GM19397 (cell line): ENCODE data around the gene TMTC1.

Source experiments
- ATAC-seq: cut with Tn5 transposase; IDR thresholded peaks from one replicate; pipeline ENCODE4 v1.9.1; 2021; ENCODE audit warnings: mild to moderate bottlenecking, moderate library complexity; ENCODE audit not compliant: unreplicated experiment

Gene TMTC1

DNA sequence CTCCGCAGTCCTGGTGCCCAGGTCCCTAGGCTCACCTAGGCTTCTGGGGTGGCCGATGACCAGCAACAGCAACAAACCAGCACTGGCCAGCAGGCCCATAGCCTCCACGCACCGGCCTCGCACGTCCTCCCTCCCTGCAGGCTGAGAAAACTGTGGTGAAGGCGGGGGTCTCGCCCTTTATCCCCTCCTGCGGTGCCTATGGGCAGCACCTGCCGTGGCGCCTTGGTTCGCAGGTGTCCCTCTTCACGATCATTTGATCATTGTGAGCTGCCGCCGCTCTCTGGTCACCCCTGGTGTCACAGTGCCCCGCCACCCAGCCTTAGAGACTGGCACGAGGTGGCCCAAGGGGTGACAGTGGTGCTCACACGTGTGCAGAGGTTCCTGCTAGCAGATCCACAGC is 286.2 kb downstream of the TMTC1 start, which contains the start of gene OVCH1:
OVCH1 (minus strand) TSS at position 99 of the 400 bp plus-strand sequence; CDS start at position 99, 0 bp downstream.
- ATAC-seq, result no peak

DNA sequence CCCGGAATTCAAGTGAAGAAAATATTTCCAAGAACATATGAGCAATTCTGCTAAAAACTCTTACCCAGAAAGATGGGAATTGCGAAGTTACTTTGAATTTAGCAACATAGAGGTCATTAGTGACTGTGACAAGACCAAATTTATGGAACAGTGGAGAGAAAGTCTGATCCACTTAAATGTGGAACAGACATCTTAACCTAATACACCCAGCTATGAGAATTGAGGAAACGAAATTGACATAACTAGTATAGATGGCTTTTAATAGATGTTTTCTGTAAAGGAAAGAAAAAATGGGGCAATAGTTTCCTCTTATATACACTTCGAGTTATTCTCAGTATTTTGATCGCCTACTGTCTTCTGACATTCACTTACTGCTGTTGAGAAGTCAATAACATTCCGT is 290.9 kb downstream of the TMTC1 start:
- ATAC-seq, result no peak

DNA sequence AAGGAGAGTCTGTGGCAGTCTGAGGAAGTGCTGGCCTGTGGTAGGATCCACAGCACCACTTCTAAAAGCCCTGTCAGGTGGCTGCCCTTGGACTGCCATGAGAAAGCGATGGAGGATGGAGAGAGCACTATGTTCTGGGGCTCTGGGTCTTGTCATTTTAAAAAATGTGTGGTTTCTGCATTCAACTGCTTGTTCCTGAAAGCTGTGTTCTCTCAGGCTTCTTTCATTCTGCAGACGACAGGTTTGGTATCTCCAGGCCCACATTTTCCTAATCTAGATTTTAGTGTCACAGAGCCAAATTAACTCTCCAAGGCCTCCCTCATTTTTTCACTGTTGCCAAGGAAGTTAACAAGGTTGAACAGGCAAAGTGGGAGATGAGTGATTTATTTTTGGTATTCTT is 296.8 kb downstream of the TMTC1 start:
- ATAC-seq, result no peak

DNA sequence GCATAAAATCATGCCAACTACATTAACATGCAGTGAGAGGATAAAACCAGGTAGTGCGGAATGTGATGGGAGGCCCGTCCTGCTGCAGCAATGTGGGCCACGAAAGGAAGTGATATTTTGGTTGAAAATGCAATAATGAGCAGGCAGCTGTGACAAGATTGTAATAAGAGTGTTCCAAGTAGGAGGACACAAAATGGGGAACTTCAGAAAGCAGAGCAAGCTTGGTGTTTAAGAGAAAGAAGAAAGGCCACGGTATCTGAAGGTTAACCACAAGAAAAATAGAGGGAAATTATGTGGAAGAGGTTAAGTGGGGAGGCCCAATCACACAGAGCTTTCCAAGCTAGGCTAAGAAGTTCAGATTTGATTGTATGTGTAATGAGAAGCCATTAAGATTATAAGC is 320.5 kb downstream of the TMTC1 start:
- no peak for ATAC-seq

DNA sequence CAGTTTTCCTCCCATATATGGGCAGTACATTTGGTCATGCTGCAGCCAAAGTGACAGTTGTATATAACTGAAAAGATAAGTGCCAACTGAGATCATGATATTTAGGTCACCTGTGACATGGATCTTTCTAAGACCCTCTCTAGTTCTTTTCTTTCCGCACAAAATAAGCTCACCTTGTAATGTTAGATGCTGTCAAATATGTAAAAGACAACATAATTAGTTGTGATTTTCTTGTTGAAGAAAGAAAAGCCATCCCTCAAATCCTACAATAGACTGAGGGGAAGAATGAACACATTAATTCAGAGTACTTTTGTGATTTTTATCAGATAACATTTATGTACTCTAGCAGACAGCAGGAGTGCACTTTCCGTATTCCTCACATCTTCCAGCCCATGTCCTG is 323.7 kb downstream of the TMTC1 start:
- ATAC-seq, result no peak

DNA sequence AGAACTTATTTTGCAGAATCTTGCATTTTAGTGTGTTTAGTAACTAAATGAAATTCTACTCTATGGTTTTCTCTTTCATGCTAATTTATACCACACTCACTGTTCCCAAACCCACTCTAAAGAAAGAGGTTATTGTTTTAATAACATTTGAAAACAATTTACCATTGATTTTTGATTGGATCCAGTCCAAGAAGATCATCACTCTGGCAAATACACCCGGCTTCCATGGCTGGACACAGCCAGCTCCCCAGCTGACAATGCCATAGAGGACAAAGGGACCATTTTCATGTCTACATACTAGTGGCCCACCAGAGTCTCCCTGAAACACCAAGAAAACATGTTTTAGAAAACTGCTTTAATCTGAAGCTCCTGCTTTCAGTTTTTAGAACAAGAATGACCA is 328.7 kb downstream of the TMTC1 start:
- no peak for ATAC-seq

DNA sequence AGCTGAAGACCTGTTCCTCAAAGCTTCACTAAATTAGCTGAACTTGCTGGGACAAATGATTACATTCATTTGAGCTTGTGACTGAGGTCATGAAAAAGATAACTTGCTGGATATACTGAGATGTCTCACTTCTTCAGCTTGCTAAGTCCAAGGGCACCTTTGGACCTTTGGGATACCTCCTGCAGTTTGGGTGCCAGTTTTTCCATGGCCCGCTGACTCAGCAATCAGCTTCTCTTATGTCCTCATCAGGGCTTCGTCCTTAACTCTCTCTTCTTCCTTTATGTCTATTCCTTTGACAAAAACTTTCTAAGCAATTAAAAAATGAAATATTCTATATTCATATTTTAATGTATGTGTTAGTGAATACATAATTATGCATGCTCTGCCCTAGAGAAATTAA is 331.9 kb downstream of the TMTC1 start:
- ATAC-seq, result no peak
